Measurements from ENCODE around the gene KIAA0753.

KIAA0753 gene

DNA sequence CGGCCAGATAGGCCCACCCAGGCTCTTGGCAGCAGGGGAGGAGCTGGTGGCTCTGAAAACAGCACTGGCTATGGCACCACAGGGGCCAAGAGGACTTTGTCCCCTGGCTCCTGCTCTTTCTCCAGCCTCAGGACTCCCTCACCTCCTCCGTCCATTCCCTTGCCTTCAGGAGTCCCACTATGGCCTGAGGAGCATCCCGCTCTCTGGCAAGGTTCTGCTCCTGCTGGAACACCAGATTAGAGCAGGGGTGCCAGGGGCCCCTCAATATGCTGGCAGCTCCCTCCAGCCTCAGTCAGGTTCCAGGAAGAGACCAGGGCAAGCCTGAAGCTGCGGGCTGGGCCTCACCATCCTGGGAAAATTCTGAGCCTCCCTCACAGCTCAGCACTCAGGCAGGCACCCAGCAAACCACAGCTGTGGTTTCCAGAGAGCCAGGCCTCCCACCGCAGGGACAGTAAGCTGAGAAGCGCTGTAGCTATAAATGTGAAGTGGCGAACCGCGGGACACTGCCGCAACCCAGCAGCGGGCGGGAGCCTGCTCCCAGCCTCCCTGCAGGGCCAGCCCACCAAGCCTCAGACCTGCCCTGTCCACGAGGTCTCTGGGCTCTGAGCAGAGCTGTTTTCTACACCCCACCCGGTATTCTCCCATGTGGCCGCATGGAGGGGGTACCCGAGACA lies 36.8 kb upstream of the KIAA0753 start:
- no peak for TF ChIP-seq EGR1 (IDR thresholded peaks at IDR 0.05)
- TF ChIP-seq NFIC (IDR thresholded peaks at IDR 0.05), result no peak
- TF ChIP-seq CREB1 (IDR thresholded peaks at IDR 0.05; ENCODE audit: low read depth), result no peak
- TF ChIP-seq FOXM1 (IDR thresholded peaks at IDR 0.05; ENCODE audit: borderline replicate concordance, low read depth), result no peak

- TF ChIP-seq EGR1 (IDR thresholded peaks at IDR 0.05) (no peak), FOXM1 (IDR thresholded peaks at IDR 0.05; ENCODE audit: borderline replicate concordance, low read depth) (no peak), ZBTB7A (IDR thresholded peaks at IDR 0.05; ENCODE audit: low read depth) (no peak), USF1 (IDR thresholded peaks at IDR 0.05) (no peak), TAF1 (IDR thresholded peaks at IDR 0.05; ENCODE audit: low read depth) (no peak)
These were observed 36.3 kb upstream of the KIAA0753 start for GRCh38 chr17:6676802-6677157.

DNA sequence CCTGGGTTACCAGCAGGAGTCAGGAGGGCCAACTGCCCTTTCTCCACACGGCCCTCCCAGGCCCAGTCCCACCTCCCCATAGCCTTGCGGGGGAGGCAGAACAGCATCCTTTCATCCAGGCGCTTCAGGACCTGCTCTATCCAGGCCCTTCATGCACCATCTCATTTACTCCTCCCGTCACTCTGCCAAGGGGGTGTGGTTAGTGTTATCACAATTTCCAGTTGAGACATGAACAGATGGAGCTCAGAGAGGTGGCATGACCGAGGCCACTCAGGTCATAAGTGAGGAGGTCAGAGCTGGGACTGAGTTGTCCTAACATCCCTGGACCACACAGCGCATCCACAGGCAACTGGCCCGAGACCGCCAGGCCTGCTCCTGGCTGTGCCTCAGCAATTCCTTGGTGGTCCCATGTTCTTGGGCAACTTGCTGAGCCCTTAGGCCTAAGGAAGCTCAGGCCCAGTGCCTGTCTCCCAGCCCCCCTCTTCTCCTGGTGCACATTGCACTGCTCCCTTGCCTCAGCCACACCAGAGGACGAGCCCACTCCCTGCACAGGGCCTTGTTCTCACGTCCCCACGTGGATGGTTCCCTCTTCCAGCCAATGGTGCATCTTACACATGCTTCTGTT lies 34.8 kb upstream of the KIAA0753 start:
- TF ChIP-seq, protein P1, sequence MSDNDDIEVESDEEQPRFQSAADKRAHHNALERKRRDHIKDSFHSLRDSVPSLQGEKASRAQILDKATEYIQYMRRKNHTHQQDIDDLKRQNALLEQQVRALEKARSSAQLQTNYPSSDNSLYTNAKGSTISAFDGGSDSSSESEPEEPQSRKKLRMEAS (IDR thresholded peaks at IDR 0.05), result no peak
- TF ChIP-seq CREB1 (IDR thresholded peaks at IDR 0.05; ENCODE audit: low read depth) (no peak), TEAD4 (IDR thresholded peaks at IDR 0.05) (no peak), EP300 (IDR thresholded peaks at IDR 0.05; ENCODE audit: borderline replicate concordance) (no peak), TCF12 (IDR thresholded peaks at IDR 0.05; ENCODE audit: low read depth) (no peak), RAD21 (IDR thresholded peaks at IDR 0.05; ENCODE audit: low read depth) (no peak), CEBPB (IDR thresholded peaks at IDR 0.05) (no peak), NFIC (IDR thresholded peaks at IDR 0.05) (no peak), EGR1 (IDR thresholded peaks at IDR 0.05) (no peak)
- TF ChIP-seq, protein P2, sequence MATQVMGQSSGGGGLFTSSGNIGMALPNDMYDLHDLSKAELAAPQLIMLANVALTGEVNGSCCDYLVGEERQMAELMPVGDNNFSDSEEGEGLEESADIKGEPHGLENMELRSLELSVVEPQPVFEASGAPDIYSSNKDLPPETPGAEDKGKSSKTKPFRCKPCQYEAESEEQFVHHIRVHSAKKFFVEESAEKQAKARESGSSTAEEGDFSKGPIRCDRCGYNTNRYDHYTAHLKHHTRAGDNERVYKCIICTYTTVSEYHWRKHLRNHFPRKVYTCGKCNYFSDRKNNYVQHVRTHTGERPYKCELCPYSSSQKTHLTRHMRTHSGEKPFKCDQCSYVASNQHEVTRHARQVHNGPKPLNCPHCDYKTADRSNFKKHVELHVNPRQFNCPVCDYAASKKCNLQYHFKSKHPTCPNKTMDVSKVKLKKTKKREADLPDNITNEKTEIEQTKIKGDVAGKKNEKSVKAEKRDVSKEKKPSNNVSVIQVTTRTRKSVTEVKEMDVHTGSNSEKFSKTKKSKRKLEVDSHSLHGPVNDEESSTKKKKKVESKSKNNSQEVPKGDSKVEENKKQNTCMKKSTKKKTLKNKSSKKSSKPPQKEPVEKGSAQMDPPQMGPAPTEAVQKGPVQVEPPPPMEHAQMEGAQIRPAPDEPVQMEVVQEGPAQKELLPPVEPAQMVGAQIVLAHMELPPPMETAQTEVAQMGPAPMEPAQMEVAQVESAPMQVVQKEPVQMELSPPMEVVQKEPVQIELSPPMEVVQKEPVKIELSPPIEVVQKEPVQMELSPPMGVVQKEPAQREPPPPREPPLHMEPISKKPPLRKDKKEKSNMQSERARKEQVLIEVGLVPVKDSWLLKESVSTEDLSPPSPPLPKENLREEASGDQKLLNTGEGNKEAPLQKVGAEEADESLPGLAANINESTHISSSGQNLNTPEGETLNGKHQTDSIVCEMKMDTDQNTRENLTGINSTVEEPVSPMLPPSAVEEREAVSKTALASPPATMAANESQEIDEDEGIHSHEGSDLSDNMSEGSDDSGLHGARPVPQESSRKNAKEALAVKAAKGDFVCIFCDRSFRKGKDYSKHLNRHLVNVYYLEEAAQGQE (IDR thresholded peaks at IDR 0.05; ENCODE audit: low read depth), result no peak

- TF ChIP-seq CREB1 (IDR thresholded peaks at IDR 0.05; ENCODE audit: low read depth), result no peak
These were observed 34.1 kb upstream of the KIAA0753 start for GRCh38 chr17:6674586-6674985.

DNA sequence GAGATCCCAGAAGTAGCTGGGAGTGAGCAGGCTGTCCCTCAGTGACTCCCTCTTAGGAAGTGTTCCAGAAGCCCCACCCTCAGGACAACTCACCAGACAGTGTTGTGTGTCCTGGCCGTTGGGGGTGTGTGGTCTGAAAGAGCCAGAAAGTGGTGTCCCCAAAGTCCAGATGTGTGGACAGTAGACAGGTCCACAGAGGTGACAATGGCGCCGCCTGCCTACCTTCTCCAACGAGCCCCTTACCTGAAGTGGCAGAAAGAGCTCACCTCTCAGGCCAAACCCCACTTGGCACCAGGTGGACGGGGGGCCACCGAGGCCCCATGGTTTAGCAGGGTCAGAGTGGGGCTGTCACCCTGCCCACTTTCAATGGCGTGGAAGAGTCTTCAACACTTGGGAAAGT lies 30.9 kb upstream of the KIAA0753 start:
- TF ChIP-seq RAD21 (IDR thresholded peaks at IDR 0.05; ENCODE audit: low read depth), result no peak
- TF ChIP-seq NFIC (IDR thresholded peaks at IDR 0.05), result no peak
- TF ChIP-seq YY1 (IDR thresholded peaks at IDR 0.05; ENCODE audit: low read depth), result no peak
- no peak for TF ChIP-seq TAF1 (IDR thresholded peaks at IDR 0.05; ENCODE audit: low read depth)
- TF ChIP-seq EGR1 (IDR thresholded peaks at IDR 0.05), result no peak
- TF ChIP-seq CREB1 (IDR thresholded peaks at IDR 0.05; ENCODE audit: low read depth), result no peak
- no peak for TF ChIP-seq USF1 (IDR thresholded peaks at IDR 0.05)
- no peak for TF ChIP-seq EP300 (IDR thresholded peaks at IDR 0.05; ENCODE audit: borderline replicate concordance)
- TF ChIP-seq, protein P1 (IDR thresholded peaks at IDR 0.05), result no peak
- no peak for TF ChIP-seq TCF12 (IDR thresholded peaks at IDR 0.05; ENCODE audit: low read depth)
- TF ChIP-seq CEBPB (IDR thresholded peaks at IDR 0.05), result no peak
- no peak for TF ChIP-seq TEAD4 (IDR thresholded peaks at IDR 0.05)
- TF ChIP-seq, protein P2 (IDR thresholded peaks at IDR 0.05; ENCODE audit: low read depth), result no peak

DNA sequence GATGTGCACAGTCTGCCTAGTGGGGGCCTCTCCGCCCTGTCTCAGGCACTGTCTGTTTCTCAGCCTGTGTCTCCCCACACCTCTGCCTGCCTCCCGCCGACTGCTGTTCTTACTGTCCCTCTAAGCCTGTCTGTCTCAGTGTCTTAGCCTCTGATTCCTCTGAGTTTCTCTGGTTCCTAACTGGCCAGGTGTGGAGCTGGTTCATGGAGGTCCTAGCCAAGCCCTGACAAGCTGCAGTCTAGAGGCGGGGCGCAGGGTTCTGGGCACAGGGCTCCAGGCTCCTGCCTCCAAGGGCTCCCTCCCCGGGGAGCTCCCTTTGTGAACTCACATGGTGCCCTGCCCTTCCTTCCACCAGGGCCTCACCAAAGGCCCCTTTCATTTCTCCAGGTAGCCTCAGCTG lies 30.5 kb upstream of the KIAA0753 start:
- TF ChIP-seq EGR1 (IDR thresholded peaks at IDR 0.05), result no peak
- no peak for TF ChIP-seq FOXM1 (IDR thresholded peaks at IDR 0.05; ENCODE audit: borderline replicate concordance, low read depth)

DNA sequence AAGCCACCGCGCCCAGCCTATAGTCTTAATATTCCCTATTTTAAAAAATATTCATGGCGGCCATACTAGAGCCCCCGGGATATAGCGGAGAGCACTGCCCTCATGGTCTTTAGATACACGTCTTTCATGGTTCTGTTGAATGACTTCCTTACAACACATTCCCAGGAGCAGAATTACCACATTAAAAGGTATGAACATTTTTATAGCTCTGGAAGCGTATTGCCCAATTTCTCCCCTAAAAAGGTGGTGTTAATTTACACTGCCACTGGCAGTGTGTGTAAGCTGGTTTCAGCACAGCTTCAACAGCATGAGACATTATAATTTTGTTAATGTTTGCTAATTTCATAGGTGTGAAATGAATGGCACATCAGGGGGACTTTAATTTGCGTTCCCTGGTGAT lies 30.1 kb upstream of the KIAA0753 start:
- TF ChIP-seq TCF12 (IDR thresholded peaks at IDR 0.05; ENCODE audit: low read depth) (no peak), NFIC (IDR thresholded peaks at IDR 0.05) (no peak), YY1 (IDR thresholded peaks at IDR 0.05; ENCODE audit: low read depth) (no peak), USF1 (IDR thresholded peaks at IDR 0.05) (no peak), ZBTB7A (IDR thresholded peaks at IDR 0.05; ENCODE audit: low read depth) (no peak), CEBPB (IDR thresholded peaks at IDR 0.05) (no peak), FOXM1 (IDR thresholded peaks at IDR 0.05; ENCODE audit: borderline replicate concordance, low read depth) (no peak), EGR1 (IDR thresholded peaks at IDR 0.05) (no peak), CREB1 (IDR thresholded peaks at IDR 0.05; ENCODE audit: low read depth) (no peak), EP300 (IDR thresholded peaks at IDR 0.05; ENCODE audit: borderline replicate concordance) (no peak), RAD21 (IDR thresholded peaks at IDR 0.05; ENCODE audit: low read depth) (no peak), TAF1 (IDR thresholded peaks at IDR 0.05; ENCODE audit: low read depth) (no peak), TEAD4 (IDR thresholded peaks at IDR 0.05) (no peak)
- TF ChIP-seq, protein P2 (IDR thresholded peaks at IDR 0.05; ENCODE audit: low read depth), result no peak
- TF ChIP-seq, protein P1 (IDR thresholded peaks at IDR 0.05), result no peak
